ENCODE results near the gene RAB12.

Gene RAB12

GRCh38 chr18:8654503-8655451 is 45.5 kb downstream of the RAB12 start:
- no peak overlapping the region for H3K4me3 ChIP-seq (ENCODE audit: severe bottlenecking)
- H3K27me3 ChIP-seq (ENCODE audit: insufficient read depth, poor library complexity, severe bottlenecking), result no peaks in the 10 kb centered on the region
- H3K36me3 ChIP-seq (ENCODE audit: low read depth), result no peaks in the 10 kb centered on the region
- peaks cover 3% of the 10 kb centered on the region for H3K4me1 ChIP-seq (ENCODE audit: insufficient read depth, poor library complexity, severe bottlenecking)
- TF ChIP-seq CTCF (IDR thresholded peaks at IDR 0.05; ENCODE audit: poor library complexity, severe bottlenecking), result peak; percentile 92
- no peak overlapping the region for H3K27ac ChIP-seq (ENCODE audit: poor library complexity, severe bottlenecking)
- DNase-seq (ENCODE audit: low spot score) (no peak), ATAC-seq (ENCODE audit: low read depth) (no peak)
- no peaks in the 10 kb centered on the region for H3K9me3 ChIP-seq (ENCODE audit: severe bottlenecking)

DNA sequence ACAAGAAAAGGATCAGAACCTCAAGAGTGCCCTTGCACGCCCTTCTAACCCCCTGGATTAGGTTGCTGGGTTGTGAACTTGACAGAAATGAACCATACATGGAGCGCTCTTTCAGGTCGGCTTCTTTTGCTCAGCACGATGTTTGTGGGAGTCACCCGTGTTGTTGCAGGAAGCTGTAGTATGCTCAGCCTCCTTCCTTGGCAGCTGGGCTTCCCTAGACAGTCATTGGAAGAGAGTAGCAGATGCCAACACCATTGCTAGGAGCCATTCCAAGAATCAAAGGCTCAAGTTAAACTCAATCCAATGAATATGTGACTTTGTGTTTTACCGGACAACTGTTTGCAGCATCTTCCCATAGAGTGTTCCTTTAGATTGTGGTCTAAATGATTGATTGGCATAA is 47.0 kb downstream of the RAB12 start:
- H3K4me3 ChIP-seq (ENCODE audit: severe bottlenecking), result no peak overlapping the region
- H3K36me3 ChIP-seq (ENCODE audit: low read depth), result no peaks in the 10 kb centered on the region
- no peaks in the 10 kb centered on the region for H3K9me3 ChIP-seq (ENCODE audit: severe bottlenecking)
- H3K27ac ChIP-seq (ENCODE audit: poor library complexity, severe bottlenecking), result no peak overlapping the region
- no peaks in the 10 kb centered on the region for H3K27me3 ChIP-seq (ENCODE audit: insufficient read depth, poor library complexity, severe bottlenecking)
- no peak for DNase-seq (ENCODE audit: low spot score)
- no peak for ATAC-seq (ENCODE audit: low read depth)
- peaks cover 3% of the 10 kb centered on the region for H3K4me1 ChIP-seq (ENCODE audit: insufficient read depth, poor library complexity, severe bottlenecking)
- TF ChIP-seq CTCF (IDR thresholded peaks at IDR 0.05; ENCODE audit: poor library complexity, severe bottlenecking), result no peak

DNA sequence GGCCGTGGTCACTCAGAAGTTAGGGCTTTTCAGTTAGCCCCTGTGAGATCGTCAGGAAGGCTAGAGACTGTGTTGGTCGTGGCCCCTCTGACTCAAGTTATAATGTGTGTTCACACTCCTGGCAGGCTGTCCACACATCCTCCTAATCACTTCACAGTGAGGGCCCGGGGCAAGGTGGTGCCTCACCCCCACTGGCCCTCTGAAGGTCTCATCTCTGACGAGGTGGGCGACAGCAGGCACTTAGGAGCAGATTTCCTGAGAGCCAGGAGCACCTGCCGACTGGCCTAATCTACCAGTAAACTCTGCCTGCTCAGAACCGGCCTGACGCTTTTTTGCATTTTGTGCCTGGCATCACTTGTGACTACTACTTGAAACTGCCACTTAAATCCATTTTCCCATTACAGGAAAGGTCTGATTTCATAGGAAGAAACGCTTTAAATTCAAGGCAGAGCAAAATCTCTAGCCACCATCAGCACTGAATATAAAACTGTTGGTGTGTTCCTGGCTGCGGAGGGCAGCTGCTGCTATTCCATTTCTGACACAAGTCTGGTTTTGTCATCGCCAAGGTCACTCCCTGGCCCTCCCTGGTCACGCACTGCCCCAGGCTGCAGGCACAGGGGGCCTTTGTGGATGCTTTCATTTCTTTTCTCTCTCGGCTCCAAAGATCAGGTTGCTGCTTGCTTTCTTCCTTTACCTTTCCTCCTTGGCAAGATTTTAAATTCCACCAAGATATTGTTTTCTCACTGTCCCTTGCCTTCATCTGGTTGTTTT is 48.0 kb downstream of the RAB12 start:
- no peak for DNase-seq (ENCODE audit: low spot score)
- H3K27ac ChIP-seq (ENCODE audit: poor library complexity, severe bottlenecking), result no peak overlapping the region
- no peak for ATAC-seq (ENCODE audit: low read depth)
- no peaks in the 10 kb centered on the region for H3K27me3 ChIP-seq (ENCODE audit: insufficient read depth, poor library complexity, severe bottlenecking)
- H3K4me1 ChIP-seq (ENCODE audit: insufficient read depth, poor library complexity, severe bottlenecking), result peaks cover 3% of the 10 kb centered on the region
- TF ChIP-seq CTCF (IDR thresholded peaks at IDR 0.05; ENCODE audit: poor library complexity, severe bottlenecking), result no peak
- H3K36me3 ChIP-seq (ENCODE audit: low read depth), result no peaks in the 10 kb centered on the region
- H3K9me3 ChIP-seq (ENCODE audit: severe bottlenecking), result no peaks in the 10 kb centered on the region
- no peak overlapping the region for H3K4me3 ChIP-seq (ENCODE audit: severe bottlenecking)

GRCh38 chr18:8657873-8658470 is 48.7 kb downstream of the RAB12 start:
- no peaks in the 10 kb centered on the region for H3K36me3 ChIP-seq (ENCODE audit: low read depth)
- ATAC-seq (ENCODE audit: low read depth) (peak; percentile 60), DNase-seq (ENCODE audit: low spot score) (no peak)
- H3K4me1 ChIP-seq (ENCODE audit: insufficient read depth, poor library complexity, severe bottlenecking), result peaks cover 3% of the 10 kb centered on the region
- no peaks in the 10 kb centered on the region for H3K27me3 ChIP-seq (ENCODE audit: insufficient read depth, poor library complexity, severe bottlenecking)
- H3K9me3 ChIP-seq (ENCODE audit: severe bottlenecking), result no peaks in the 10 kb centered on the region
- no peak overlapping the region for H3K27ac ChIP-seq (ENCODE audit: poor library complexity, severe bottlenecking)
- no peak for TF ChIP-seq CTCF (IDR thresholded peaks at IDR 0.05; ENCODE audit: poor library complexity, severe bottlenecking)
- H3K4me3 ChIP-seq (ENCODE audit: severe bottlenecking), result no peak overlapping the region
